Frontal cortex (tissue), 4 donors: ENCODE results near the gene KCNC4. TPM values are rescaled to one million over a fixed set of nuclear protein-coding genes. Genes with fewer than 3 reads are reported as not detected.

Experiments
- DNase-seq, 2 donors: peaks; one replicate each; pipeline ENCODE4 v3.0.0; 2012; ENCODE audit warnings: low spot score in 2 of 2
- FAIRE-seq: peaks from 2 replicates; lab custom pipeline; 2012; peaks lifted over from hg19 to GRCh38; lab: Jason Lieb, UNC
- total RNA-seq: library from RNA; depleted of rRNA; stranded (reverse); fragments of >200 nt; gene quantifications from one replicate; pipeline ENCODE4 v1.2.3, GENCODE V29; 2014
- donor health status: control.
- donor health status: control.
- donor health status: control.

Gene KCNC4
- total RNA-seq = 2.4 TPM

DNA sequence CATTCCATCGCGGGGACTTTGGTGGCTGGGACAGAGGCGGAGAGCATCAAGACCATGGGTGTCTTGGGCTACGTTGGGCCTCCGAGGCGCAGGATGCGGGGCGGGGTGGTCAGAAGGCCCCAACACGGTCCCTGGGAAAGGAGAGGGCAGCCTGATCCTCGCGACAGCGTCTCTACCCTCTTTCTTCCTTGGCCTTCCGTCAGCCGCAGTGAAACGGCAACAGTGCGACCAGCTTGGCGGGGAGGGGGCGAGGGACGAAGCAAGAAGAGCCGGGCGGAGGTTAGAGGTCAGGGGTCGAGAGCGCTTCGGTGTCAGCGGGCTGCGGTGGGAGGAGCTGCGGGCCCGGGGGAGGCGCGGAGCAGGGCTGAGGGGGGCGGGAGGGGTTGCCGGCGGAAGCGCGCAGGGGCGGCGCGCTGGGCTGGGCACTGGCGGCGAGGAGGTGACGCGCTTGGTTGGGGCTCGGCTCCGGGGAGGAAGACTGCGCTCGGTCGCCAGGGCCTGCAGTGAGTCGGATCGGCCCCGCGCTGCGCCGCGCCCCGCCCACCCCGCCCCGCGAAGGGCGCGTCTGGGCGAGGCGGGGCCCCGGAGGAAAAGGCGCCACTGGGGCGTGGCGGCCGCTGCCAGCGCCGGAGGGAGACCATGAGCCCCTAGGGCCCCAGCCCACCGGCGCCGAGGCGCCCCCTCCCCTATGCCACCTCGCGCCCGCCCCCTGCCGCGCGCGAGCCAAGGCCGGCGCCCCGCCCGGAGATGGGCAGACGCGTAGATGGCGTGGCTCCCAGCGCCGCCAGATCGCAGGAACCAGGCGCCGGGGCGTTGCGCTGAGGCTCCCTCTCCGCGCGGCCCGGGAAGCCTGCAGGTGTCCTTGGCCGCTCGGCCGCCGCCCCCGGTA is at the start of gene KCNC4:
TSS of gene KCNC4 (plus strand) at position 600 of the 889 bp plus-strand sequence. CDS start 1,186 bp downstream, outside the sequence.
- FAIRE-seq = no peak
- DNase-seq = peak; percentile 84 to 90

DNA sequence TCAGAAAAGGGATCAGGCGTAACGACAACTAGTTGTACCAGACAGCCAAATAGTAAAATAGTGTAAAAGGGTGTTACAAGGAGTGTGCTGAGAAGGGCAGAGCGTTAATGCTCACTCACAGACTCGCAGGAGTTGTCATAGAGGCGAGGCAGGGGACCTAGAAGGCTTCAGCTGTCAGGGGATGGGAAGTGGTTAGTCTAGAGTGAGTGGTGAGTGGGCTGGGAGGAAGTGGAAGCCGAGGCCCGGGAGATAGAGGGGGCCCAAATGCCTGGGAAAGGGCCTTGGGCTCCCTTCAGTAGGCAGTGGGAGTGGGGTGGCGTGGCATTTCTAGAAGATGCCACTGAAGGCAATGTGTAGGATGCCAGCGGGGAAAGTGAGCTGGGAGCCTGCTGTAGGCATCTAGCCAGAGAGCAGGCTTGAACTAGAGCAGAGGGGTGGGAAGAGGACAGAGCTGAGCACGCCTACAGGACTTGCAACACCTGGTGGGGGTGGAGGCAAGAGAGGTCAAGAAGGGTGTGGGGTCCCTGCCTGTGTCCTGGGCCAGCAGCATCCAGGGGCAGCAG is 49.5 kb upstream of the KCNC4 start:
- DNase-seq (no peak), FAIRE-seq (no peak)

DNA sequence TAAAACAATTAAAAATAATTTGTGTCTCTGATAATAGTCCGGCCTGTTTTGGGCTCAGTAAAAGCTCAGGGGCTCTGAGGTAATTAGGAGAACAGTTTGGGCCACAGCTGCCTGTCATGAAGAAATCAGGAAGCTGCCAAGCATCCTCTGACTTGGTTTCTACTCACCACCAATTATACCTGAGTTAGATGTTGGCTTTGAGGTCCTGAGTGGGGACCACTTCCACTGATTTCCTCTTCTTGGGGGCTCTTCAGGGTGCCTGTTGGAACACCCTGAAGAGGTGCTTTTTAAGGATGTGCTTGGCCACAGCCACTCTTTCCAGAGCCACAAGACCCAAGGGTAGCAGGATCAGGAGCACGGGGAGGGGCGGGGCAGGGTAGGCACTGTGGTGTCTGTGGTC is 48.9 kb upstream of the KCNC4 start:
- FAIRE-seq = no peak
- DNase-seq = no peak

DNA sequence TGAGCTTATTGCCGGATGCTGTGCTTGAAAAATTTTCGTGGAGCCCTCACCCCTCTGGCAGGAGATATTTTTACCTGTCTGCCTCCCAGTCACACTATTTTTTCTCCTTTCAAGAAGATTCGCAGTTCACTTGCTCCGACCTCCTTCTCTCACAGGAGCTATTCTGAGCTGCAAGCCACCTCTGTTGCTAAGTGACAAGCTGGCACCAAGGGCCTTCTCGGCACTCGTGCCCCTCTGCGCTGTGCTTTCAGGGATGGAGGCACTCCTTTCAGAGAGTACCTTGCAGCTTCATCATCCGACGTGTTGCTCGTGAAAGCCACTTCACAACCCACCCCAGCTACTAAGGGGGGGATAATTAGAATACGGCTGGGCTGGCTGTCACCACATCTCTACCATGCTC is 48.3 kb upstream of the KCNC4 start:
- DNase-seq (peak in 1 of 2 donors; percentile 31), FAIRE-seq (no peak)

DNA sequence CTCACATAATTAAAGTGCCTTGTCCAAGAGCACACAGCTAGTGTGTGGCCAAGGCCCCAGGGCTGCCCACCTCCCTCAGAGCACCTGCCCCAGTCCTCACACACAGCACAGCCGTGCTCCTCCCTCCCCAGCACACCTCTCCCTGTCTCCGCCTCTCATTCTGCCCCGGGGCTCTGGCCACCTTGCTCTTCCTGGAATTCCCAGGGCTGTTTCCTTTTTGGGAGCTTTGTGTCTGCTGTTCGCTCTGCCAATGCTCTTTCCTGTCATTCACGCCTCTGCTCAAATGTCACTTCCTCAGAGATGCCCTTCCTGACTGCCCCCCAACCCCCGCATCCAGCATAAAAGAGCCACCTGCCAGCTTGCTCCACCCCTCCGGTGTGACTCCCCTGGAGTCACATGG is 46.5 kb upstream of the KCNC4 start:
- no peak for FAIRE-seq
- DNase-seq = no peak

DNA sequence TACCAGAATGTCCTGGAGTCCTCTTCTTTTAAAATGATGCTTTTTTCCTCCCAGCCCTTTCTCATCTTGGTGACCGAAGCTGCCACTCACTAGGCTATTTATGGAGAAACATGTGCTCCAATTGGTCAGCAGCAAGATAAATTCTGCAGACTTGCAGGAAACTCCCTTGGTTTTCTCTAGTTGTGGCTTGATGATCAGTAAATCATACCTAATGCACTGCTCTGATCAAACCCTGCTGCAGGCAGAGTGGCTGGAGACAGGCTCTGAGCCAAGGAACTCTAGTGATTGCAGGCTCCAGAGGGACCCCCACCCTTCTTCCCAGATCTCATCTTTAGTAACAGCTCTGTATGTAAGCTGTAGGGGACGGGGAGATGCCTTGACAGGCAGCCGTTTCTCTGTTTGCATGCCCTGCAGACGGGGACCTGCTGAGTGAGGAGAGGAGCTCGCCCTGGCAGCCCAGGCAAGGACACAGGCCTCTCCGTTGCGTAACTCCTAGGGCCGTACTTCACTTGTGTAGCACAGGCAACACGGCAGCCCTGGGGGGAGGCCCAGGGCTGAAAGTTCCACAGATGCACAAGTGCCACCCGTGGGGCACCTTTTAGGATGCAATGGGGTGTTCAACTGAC is 45.3 kb upstream of the KCNC4 start:
- FAIRE-seq (no peak), DNase-seq (no peak)

DNA sequence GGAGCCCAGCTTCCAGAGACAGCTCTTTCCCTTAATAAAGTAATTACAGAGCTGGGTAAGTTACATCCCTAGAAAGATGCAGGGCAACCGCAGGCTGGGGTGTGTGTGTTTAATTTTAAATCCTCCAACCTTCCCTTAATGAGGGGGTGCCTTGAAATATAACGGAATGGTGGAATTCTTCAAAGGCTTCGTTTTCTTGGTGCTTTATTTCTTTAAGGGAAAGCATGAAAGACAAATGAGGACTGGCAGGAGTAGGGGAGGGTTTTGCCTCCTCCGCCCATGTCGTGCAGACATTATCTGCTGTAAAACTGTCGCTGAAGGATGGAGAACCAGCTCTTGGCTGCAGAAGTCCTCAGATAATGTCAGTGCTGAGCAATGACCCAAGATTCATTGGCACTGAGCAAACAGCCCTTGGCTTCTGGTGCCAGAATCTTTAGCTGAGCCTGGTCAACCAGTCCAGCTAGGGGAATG is 44.3 kb upstream of the KCNC4 start:
- FAIRE-seq (no peak), DNase-seq (no peak)

DNA sequence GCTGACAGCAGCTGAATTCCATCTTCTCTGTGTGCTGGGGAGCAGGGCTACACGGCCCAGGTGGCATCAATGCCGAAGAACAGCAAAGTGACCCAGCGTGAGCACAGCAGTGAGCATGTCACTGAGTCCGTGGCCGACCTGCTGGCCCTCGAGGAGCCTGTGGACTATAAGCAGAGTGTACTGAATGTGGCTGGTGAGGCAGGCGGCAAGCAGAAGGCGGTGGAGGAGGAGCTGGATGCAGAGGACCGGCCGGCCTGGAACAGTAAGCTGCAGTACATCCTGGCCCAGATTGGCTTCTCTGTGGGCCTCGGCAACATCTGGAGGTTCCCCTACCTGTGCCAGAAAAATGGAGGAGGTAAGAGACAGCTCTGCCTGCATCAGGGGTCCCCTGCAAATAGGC is 43.3 kb upstream of the KCNC4 start:
- FAIRE-seq = no peak
- DNase-seq = no peak

DNA sequence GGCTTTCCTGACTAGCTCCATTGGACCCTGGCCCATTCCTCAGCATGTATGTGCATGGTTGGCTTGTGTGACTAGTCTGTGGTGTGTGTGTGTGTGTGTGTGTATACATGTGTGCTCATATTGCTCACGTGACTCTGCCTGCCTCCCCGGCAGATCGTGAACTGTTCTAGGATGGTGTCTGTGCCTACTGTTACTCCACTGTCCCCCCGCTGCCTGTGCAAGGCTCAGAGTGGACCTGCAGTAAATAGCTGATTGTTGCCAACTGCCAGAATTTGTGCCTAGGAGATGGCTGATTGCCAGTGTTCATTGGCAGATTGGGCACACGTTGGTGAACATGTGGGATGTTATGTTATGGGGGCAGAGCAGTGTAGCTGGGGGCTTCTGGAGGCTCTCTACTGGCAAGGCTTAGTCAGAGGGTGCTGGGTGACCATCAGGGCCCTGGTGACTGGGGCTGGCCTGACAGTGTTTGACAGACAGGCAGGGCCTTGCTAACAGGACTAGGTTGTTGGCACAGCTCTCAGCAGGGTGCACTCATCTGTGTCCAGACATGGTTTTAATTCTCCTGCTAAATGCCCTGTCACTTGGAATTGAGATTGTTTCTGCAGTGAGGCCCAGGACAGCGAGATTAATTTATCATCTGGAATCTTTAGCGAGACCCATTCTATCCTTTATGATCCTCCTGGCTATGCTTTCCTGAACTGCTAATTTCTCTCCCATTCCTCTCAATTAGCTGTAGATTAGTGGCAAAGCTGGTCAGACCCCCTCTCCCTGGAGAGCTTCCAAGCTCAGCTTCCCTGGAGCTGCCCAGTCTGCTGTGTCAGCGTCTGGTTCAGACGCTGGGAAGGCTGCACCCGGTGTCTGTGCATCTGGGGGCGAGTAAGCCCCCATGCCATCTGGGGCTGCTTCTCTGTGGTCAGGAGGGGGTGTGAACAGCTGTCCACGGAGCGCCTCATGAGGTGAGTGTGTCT is 39.1 kb upstream of the KCNC4 start:
- no peak for FAIRE-seq

DNA sequence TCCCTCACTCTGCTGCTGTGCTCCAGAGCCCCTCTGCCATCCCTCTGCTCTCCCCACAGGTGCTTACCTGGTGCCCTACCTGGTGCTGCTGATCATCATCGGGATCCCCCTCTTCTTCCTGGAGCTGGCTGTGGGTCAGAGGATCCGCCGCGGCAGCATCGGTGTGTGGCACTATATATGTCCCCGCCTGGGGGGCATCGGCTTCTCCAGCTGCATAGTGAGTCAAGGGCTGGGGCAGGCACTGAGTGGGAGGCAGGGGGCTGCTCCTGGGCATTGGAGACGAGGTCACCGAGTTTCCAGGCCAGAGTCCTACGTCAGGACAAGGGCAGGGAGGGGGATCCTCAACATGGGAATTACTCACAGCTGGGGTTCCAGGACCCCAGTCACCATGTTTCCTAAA is 38.1 kb upstream of the KCNC4 start:
- no peak for FAIRE-seq
- no peak for DNase-seq

More for the DNA sequence above, 39.1 kb upstream of the KCNC4 start:
- no peak for DNase-seq

DNA sequence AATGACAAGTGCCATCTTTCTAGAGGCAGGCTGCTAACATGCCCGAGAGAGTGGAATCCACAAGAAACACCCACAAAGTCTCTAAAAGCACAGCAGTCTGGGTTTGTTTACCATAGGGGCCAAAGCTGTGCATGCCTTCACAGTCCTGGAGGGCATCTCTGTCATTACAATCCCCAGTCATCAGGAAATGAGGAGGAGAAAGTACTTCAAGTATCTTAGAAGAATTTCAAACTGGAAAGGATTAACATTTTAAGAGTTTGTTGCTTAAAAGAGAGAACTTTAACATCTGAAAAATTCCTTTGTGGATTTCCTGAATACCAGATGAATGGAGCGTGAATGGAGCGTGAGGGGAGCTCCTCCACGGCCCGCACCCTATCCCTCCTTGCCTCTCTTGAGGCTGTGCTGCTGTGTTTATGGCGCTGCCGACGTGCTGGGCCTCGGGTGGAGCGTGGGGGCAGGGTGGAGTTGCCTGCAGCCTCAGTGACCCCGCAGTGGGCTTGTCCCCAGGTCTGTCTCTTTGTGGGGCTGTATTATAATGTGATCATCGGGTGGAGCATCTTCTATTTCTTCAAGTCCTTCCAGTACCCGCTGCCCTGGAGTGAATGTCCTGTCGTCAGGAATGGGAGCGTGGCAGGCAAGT is 36.5 kb upstream of the KCNC4 start:
- no peak for FAIRE-seq
- no peak for DNase-seq

DNA sequence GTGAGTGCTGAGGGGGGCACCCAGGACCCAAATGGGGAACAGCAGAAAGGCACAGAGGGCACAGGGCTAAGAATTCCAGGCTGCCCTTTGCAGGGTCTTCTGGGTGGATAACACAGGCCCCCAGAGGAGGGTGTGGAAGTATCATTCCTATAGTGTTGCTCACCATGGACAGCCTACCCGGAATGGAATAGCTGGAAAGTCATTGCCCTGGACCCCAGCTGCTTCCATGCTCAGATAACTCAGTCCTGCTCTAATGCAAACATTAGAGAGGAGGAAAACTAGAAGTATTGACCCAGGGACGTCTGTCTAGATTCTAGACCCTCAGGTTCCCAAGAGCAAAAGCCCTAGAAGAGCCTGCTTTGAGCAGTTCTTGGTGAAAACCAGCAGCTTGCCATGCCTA is 35.2 kb upstream of the KCNC4 start:
- DNase-seq = no peak
- FAIRE-seq = no peak

DNA sequence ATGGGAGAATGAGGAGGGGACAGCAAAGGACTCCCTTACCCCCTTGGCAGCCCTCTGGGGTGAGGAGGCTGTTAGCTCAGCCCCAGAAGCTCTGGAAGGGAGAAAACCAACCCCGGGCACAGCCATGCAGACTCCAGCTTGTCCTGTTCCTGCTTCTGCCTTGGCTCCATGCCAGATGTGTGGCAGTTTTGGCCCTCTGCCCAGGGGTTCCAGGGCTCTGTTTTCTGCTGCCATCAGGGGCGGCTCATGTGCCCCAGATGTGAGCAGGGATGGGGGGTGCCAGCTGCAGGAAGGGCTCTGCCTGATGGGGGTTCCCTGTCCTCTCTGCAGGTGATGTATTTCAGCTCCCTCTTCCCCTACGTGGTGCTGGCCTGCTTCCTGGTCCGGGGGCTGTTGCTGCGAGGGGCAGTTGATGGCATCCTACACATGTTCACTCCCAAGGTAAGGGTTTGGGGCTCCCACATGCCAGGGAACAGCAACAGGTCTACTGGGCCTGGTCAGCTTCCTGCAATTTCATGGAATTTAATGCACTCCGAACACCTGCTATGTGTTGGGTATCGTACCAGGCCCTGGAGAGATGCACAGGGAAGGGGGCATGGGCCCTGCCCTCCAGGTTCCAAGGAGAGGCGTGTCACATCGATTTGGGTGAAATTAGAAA is 33.7 kb upstream of the KCNC4 start:
- DNase-seq (peak in 1 of 2 donors; percentile 32), FAIRE-seq (no peak)

DNA sequence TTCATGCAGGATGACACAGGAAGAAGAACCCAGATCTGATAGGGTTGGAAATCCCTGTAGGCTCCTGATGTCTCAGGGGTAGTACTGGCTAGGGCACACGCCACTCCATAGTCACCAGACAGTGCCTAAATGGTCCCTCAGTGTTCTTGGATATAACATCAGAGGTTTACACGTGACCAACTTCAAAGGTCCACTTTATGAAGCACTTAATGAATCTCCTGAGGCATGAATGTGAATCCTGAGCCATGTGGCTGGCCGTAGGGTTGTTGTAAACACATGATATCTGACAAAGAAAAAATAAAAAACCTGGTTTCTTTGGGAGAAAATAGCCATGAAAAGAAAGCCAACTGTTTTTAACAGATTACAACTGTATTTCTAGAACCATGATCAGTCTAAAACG is 32.3 kb upstream of the KCNC4 start:
- DNase-seq = no peak

DNA sequence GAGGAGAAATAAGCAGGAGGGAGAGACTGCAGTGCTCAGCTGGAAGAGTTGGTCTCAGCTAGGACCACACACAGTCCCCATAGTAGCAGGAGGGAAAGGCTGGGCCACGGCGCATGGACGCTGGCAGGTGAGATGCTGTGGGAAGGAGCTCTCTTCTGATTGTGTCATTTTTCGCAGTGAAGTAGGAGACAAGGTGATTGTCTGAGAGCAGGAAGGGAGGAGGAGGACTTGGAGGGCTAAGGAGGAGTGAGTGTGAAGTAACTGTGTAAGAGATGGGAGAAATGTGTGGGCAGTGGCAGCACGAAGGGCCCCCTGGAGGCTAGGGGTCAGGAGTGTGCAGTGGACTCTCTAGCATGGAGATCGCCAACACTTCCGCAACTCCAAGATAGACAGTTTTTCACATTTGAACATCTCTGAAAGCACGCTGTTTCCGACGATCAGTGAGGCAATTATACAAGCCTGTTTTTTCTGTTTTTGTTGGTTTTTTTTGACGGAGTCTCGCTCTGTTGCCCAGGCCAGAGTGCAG is 26.4 kb upstream of the KCNC4 start:
- FAIRE-seq = no peak
- no peak for DNase-seq

More for the DNA sequence above, 32.3 kb upstream of the KCNC4 start:
- no peak for FAIRE-seq

DNA sequence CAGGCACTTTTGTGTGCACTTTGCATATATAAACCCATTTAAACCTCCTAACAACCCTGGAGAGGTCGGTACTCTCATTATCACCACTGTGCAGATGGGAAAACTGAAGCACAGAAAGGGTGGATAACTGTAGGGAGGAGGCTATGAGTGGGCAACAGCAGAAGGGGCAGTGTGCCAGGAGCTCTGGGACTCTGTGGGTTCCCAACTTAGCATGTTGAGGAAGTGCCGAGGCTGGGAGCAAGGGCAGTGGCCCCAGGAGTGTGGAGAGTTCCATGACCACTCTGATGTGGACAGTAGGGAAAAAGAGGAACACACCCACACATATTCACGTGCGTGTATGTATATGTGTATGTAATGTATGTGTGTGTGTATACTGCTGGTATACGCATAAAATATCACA is 25.7 kb upstream of the KCNC4 start:
- FAIRE-seq (no peak), DNase-seq (no peak)

DNA sequence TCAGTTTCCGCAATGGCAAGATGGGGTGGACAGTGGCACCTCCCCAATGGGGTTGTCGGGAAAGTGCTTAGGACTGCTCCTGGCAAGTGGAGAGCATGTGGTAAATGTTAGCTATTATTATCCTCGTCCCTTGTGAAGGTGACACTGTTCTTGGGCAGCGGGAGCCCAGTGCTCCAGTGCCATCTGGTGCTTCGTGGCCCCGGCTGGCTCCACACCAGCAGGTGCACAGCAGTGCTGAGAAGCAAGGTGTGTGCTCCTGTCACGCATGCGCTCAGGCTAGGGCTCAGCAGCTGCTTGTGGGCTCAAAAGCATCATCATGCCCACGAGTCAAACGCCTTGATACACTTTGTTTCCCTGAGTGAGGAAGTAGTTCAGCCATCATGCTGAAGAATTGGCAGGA is 24.9 kb upstream of the KCNC4 start:
- DNase-seq = no peak
- FAIRE-seq = no peak

DNA sequence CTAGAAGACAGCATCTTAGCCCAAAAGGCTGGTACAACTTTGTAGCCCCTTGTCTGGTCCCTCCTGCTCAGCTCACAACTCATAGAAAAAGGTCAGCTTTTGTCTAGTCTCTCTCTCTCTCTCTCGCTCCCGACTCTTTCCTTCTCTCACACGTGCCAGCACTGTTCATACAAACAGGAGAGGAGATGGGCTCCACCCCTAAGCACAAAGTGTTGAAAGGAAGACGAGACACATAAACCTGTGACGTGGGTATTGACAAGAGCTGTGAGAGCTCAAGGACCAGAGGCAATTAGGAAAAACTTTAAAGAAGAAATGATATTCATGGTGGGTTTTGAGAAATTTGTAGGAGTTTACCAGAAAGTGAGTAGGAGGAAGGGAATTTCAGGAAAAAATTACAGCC is 23.6 kb upstream of the KCNC4 start:
- DNase-seq (no peak), FAIRE-seq (no peak)
